Spleen (tissue), 11 donors: ENCODE measurements around the gene TEAD3. TPM values are rescaled to one million over a fixed set of nuclear protein-coding genes. Genes with fewer than 3 reads are reported as not detected.

Experiments used
- DNase-seq: peaks from one replicate; pipeline ENCODE4 v3.0.0-alpha.2; 2020
- H3K27ac ChIP-seq, 8 donors: fragments of 200-600 bp; sonication (generic) in 7 of 8; 1 replicate in 4 of 8; 2 replicates in 4 of 8; pipeline versions ENCODE4 v1.5.0 to v1.8.0; 2016 to 2021; ENCODE audit warnings: inconsistent platforms in 4 of 8, mild to moderate bottlenecking in 4 of 8, moderate library complexity in 1 of 8
- H3K27me3 ChIP-seq, 7 donors: fragments of 200-600 bp; sonication (generic) in 6 of 7; replicated peaks in 1 of 7; 1 replicate in 4 of 7; 2 replicates in 3 of 7; pipeline versions ENCODE4 v1.5.0 to v1.8.0; 2016 to 2021; ENCODE audit warnings: inconsistent platforms in 3 of 7, mild to moderate bottlenecking in 1 of 7
- H3K36me3 ChIP-seq, 6 donors: fragments of 200-600 bp; sonication (generic) in 5 of 6; 1 replicate in 4 of 6; 2 replicates in 2 of 6; pipeline versions ENCODE4 v1.5.0 to v1.8.0; 2016 to 2021; ENCODE audit warnings: inconsistent platforms in 2 of 6
- H3K4me1 ChIP-seq, 6 donors: fragments of 200-600 bp; sonication (generic) in 5 of 6; 1 replicate in 3 of 6; 2 replicates in 3 of 6; pipeline versions ENCODE4 v1.5.0 to v1.8.0; 2016 to 2021; ENCODE audit warnings: inconsistent platforms in 3 of 6
- H3K4me3 ChIP-seq, 8 donors: fragments of 200-600 bp; sonication (generic) in 7 of 8; 1 replicate in 4 of 8; 2 replicates in 4 of 8; pipeline versions ENCODE4 v1.5.0 to v1.8.0; 2016 to 2021; ENCODE audit warnings: inconsistent platforms in 4 of 8, mild to moderate bottlenecking in 4 of 8, moderate library complexity in 2 of 8
- H3K9me3 ChIP-seq, 8 donors: fragments of 200-600 bp; sonication (generic) in 7 of 8; 1 replicate in 4 of 8; 2 replicates in 4 of 8; pipeline versions ENCODE4 v1.5.0 to v1.8.0; 2016 to 2021; ENCODE audit warnings: inconsistent platforms in 4 of 8
- POLR2A ChIP-seq, 3 donors: fragments of 450-650 bp; IDR thresholded peaks; one replicate each; pipeline ENCODE4 v1.5.1; 2017; ENCODE audit warnings: antibody characterized with exemption in 3 of 3, mild to moderate bottlenecking in 1 of 3
- POLR2AphosphoS5 ChIP-seq, 3 donors: sonication (generic); formaldehyde crosslinking; IDR thresholded peaks; one replicate each; pipeline ENCODE4 v1.5.1; 2017; ENCODE audit warnings: antibody characterized with exemption in 3 of 3
- WGBS, 5 donors: extraction: QIAGEN DNeasy Blood & Tissue Kit in 3 of 5; methylation state at CpG; one replicate each; pipeline versions ENCODE4 v1.1.5 to v1.1.7; 2013 to 2018; 5-methylcytosine and 5-hydroxymethylcytosine counted together
- intact Hi-C: fragments of 100-400 bp; cut with DNase I; formaldehyde crosslinking; loops from one replicate; pipeline ENCODE4 v1.15.0; 2023; ENCODE audit warnings: low total_unique reads
- polyA plus RNA-seq, 3 donors: library from polyadenylated mRNA; stranded (reverse); fragments of 200-250 nt; gene quantifications; one replicate each; pipeline ENCODE4 v1.2.1, GENCODE V29; 2013
- total RNA-seq, 7 donors: library from RNA; depleted of rRNA in 3 of 7; stranded (reverse); fragments of >200 nt in 3 of 7; fragmentation: NEBNext Ultra II Directional in 4 of 7; extraction: Animal tissue kit (Norgen Biotek cat#: 25700) in 4 of 7; gene quantifications; one replicate each; pipeline versions ENCODE4 v1.1.0 to v1.2.1, GENCODE V29; 2016 to 2021
- TF ChIP-seq, protein P1 (sequence below), 11 experiments: fragments of 200-600 bp in 7 of 11; fragments of 450-650 bp in 4 of 11; sonication (generic) in 4 of 11; IDR thresholded peaks in 8 of 11; conservative IDR thresholded peaks in 3 of 11; 1 replicate in 7 of 11; 2 replicates in 4 of 11; pipeline versions ENCODE4 v1.4.0 to v1.8.0; 2016 to 2021; ENCODE audit warnings: antibody characterized with exemption in 11 of 11, inconsistent platforms in 4 of 11, mild to moderate bottlenecking in 1 of 11
- donor health status: healthy with polysubstance abuse.
- donor health status: DM: no; HTN: no; CAD: no; lungs with moderate emphysema.
- donor health status: DM: no; HTN: no; CAD: no.
- donor health status: Bipolar disorder and iron deficiency.
- donor health status: healthy.
- donor health status: DM: no; HTN: no; CAD: no.
- donor health status: DM: yes; HTN: yes; CAD: no.

Gene TEAD3
- total and polyA plus RNA-seq, 10 donors, result 2.5 to 15.2 (median 7.2) TPM

DNA sequence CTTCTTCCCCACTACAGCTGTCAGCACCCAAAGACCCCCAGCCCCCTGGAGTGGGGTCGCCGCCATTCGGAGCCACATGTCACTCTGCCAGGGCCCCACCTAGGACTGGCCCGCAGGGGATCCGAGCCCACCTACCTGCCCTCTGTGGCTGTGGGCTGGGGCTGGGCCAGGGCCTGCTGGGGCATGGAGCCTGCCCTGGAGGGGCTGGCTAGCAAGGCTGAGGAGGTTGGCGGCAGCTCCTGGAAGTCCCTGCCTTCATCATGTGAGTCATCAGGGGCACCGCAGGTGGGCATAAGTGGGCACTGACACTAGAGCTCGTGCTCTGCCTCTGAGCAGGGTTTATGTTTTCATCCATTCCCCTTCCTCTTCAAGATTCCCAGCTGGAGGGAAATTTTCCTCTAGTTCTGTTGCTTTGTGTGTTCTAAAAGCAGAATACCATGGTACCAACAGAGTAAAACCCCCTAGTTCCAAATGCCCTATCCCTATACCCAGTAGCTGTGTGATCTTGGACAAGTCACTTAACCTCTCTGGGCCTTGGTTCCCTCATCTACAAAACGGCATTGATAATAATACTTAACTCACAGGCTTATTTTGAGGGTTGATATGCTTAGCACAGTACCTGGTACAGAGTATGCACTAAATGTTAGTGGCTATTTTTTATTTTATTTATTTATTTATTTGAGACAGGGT lies 53.4 kb downstream of the TEAD3 start:
- Histone ChIP-seq H3K27ac (no peak overlapping the region), H3K4me3 (no peak overlapping the region), H3K36me3 (no peaks in the 10 kb centered on the region), H3K27me3 (no peaks in the 10 kb centered on the region), H3K9me3 (no peaks in the 10 kb centered on the region), H3K4me1 (peaks cover 0 to 3% (median 0%) of the 10 kb centered on the region in 6 donors)
- WGBS, 5 donors, result 81 to 96% (median 92%) methylated on average over 5 to 9 of the region's 9 CpGs
- TF ChIP-seq, protein P1, sequence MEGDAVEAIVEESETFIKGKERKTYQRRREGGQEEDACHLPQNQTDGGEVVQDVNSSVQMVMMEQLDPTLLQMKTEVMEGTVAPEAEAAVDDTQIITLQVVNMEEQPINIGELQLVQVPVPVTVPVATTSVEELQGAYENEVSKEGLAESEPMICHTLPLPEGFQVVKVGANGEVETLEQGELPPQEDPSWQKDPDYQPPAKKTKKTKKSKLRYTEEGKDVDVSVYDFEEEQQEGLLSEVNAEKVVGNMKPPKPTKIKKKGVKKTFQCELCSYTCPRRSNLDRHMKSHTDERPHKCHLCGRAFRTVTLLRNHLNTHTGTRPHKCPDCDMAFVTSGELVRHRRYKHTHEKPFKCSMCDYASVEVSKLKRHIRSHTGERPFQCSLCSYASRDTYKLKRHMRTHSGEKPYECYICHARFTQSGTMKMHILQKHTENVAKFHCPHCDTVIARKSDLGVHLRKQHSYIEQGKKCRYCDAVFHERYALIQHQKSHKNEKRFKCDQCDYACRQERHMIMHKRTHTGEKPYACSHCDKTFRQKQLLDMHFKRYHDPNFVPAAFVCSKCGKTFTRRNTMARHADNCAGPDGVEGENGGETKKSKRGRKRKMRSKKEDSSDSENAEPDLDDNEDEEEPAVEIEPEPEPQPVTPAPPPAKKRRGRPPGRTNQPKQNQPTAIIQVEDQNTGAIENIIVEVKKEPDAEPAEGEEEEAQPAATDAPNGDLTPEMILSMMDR (IDR thresholded peaks at IDR 0.05 in 8 of 11, conservative IDR thresholded peaks at IDR 0.05 in 3 of 11), result no peak
- TF ChIP-seq POLR2A (IDR thresholded peaks at IDR 0.05), result no peak
- TF ChIP-seq POLR2AphosphoS5 (IDR thresholded peaks at IDR 0.05), result no peak
- DNase-seq, result no peak
- intact Hi-C loops, result no loop called here

DNA sequence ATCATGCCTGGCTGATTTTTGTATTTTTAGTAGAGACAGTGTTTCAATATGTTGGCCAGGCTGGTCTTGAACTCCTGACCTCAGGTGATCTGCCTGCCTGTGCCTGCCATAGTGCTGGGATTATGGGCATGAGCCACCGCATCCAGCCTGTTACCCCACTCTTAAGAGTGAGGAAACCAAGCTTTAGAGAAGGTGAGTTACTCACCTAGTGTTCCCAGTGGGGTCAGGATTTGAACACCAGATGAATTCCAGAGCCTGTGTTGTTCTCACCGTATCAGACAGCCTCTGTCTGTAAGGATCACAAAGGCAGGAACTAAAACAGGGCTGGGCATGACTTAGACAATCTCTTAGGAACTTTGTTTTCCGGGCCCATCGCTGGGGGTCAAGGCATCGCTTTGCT lies 54.2 kb downstream of the TEAD3 start:
- no peak for DNase-seq
- intact Hi-C loops, result no loop called here
- no peaks in the 10 kb centered on the region for H3K9me3 ChIP-seq
- no peak overlapping the region for H3K27ac ChIP-seq
- no peaks in the 10 kb centered on the region for H3K27me3 ChIP-seq
- WGBS, 5 donors, result 75 to 92% (median 84%) methylated on average over 5 of the region's 5 CpGs
- no peak overlapping the region for H3K4me3 ChIP-seq
- H3K36me3 ChIP-seq, result no peaks in the 10 kb centered on the region
- TF ChIP-seq POLR2A (IDR thresholded peaks at IDR 0.05), result no peak
- H3K4me1 ChIP-seq, result peaks cover 0 to 3% (median 0%) of the 10 kb centered on the region in 6 donors

GRCh38 chr6:35441642-35442041 lies 55.2 kb downstream of the TEAD3 start:
- Histone ChIP-seq H3K27me3 (no peaks in the 10 kb centered on the region), H3K9me3 (no peaks in the 10 kb centered on the region), H3K4me1 (peaks cover 0 to 3% (median 0%) of the 10 kb centered on the region in 6 donors), H3K36me3 (no peaks in the 10 kb centered on the region), H3K4me3 (no peak overlapping the region), H3K27ac (no peak overlapping the region)
- DNase-seq, result no peak
- TF ChIP-seq, protein P1 (IDR thresholded peaks at IDR 0.05 in 8 of 11, conservative IDR thresholded peaks at IDR 0.05 in 3 of 11), result no peak
- no peak for TF ChIP-seq POLR2AphosphoS5 (IDR thresholded peaks at IDR 0.05)
- intact Hi-C loops, result no loop called here
- 79 to 93% (median 92%) methylated on average over 4 of the region's 4 CpGs for WGBS, 5 donors

- no peak overlapping the region for H3K27ac ChIP-seq
- DNase-seq, result no peak
- no peaks in the 10 kb centered on the region for H3K27me3 ChIP-seq
- TF ChIP-seq POLR2AphosphoS5 (IDR thresholded peaks at IDR 0.05) (no peak), POLR2A (IDR thresholded peaks at IDR 0.05) (no peak)
- TF ChIP-seq, protein P1 (IDR thresholded peaks at IDR 0.05 in 8 of 11, conservative IDR thresholded peaks at IDR 0.05 in 3 of 11), result no peak
- 85 to 90% (median 86%) methylated on average over 3 of the region's 3 CpGs for WGBS, 5 donors
- no peaks in the 10 kb centered on the region for H3K36me3 ChIP-seq
- H3K9me3 ChIP-seq, result no peaks in the 10 kb centered on the region
- peaks cover 0 to 3% (median 0%) of the 10 kb centered on the region in 6 donors for H3K4me1 ChIP-seq
- intact Hi-C loops, result no loop called here
- H3K4me3 ChIP-seq, result no peak overlapping the region
These were observed 55.7 kb downstream of the TEAD3 start for GRCh38 chr6:35441205-35441604.
